ENCODE results near the gene LTA4H.
"Not testable (repeated sequence)": the region's sequence is repeated elsewhere in the genome, so short reads cannot be mapped to it uniquely, and the experiment has no call there.

Gene LTA4H

GRCh38 chr12:95988506-95989275 lies 46.7 kb downstream of the LTA4H start:
- no peak for DNase-seq

DNA sequence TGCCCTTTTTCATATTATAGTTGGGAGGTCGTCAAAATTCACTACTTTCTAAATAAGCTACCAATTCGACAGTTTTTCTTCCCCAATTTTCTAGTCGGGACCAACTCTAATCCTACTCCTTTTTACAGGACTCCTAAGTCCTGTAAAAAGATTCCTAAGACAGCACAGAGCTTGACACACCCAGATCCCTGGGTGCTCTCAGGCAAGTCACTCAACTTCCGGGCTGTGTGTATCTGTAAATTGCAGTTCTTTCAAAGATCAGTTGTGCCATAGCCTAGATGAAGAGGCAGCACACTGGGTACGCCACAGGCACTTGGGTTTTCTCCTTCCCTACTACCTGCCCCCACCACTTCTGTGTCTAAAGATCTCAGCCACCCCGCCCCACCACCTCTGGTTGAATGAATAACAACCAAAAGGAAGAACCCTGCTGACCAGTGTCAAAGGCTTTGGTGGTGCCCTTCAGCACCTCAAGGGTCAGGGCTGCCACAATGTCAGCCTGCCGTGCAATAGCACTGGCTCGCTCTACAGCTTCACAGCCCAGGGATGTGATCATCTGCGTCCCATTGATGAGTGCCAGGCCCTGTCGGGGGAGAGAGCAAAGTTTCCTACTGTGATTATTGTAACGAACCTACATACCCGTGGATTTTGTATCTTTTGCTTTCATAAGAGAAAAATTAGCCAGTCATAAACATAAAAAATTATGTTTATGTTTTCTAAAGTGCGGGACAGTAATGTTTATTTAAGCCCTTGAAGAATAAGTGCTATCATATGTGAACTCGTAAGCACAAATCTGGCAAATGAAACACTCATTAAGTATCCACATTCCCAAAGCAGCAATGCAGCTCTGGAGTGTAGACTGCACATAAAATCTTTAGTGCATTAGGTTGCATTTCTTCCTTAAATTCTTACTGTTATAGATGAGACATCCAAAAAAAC lies 48.5 kb downstream of the LTA4H start:
- DNase-seq = no peak

- no peak for DNase-seq
Observed at GRCh38 chr12:95984682-95985081, 50.7 kb downstream of the LTA4H start.

- DNase-seq = no peak
Observed at GRCh38 chr12:95982602-95983001, 52.8 kb downstream of the LTA4H start.

DNA sequence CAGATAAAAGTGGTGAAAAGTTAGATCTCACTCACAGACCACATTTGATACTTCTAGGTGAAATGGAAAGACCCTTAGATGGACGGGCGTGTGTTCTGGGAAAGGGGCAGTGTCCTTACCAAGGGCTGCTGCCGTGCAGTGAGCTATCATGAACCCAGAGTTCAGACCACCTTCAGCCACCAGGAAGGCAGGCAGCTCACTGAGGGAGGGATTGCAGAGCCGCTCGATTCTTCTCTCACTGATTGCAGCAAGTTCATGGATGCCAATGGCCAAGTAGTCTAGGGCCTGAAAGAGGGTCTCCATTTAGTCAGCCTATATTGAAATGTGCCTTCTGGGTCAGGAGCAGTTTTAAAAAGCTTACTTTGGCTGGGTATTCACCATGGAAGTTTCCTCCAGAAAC lies 55.0 kb downstream of the LTA4H start:
- DNase-seq = no peak

GRCh38 chr12:95978774-95979173 lies 56.6 kb downstream of the LTA4H start:
- DNase-seq = no peak

DNA sequence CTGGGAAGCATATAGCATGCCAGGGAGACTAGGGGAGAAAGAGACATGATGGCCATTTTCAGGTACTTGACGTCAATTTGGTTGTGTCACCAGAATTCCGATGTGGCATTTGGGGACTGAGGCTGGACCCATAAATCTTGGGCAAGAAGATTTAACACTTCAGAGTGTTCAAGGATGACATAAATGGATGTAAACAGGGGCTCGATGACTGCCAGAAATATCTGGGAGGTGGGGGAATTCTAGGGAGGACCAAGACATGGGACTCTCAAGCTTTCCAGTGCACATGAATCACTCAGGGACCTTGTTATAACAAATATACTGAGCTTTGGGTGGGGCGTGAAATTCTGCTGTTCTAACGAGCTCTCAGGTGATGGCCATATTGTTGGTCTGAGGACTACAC lies 57.0 kb downstream of the LTA4H start:
- no peak for DNase-seq

DNA sequence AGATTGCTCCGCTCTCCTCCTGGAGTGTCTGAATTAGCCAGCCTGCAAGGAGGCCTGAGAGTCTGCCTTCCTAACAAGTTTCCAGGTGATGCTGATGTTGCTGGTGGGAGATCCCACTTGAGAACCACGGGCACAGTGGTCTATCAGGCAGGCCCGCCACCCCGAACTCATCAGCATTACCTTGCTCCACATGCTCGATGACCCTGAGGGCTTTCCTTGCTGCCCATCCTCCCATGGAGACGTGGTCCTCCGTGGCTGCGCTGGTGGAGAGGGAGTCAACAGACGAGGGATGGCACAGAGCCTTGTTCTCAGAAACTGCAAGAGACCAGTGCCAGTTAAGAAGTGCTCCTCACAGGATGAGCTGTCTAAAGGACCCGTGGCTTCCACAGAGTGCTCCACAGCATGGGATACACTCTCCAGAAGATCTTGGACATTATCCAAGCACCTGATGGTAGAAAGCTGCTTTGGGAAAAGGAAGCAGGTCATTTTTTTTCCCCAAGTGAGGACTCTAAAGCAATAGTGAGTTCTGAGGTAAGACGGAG lies 57.6 kb downstream of the LTA4H start:
- no peak for DNase-seq

GRCh38 chr12:95976416-95976832 lies 59.0 kb downstream of the LTA4H start:
- DNase-seq = no peak

- no peak for DNase-seq
Observed at GRCh38 chr12:95975491-95975890, 59.9 kb downstream of the LTA4H start.

DNA sequence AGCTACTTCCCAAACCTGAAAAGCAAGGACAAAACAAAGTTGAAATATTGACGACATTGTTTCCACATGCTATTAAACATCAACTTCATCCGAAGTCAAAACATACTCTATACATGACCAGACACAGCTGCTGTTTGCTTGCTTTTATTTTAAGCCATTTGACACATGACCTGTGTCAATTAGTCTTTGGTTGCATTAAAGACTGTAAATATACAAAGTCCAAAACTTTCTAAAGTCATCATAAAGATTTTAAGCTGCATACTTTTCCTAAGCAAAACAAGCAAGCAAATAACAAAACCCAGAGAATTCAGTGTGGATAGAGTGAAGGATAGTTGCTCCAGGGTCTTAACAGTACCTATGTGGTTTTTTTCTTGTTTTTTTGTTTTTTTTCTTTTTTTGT lies 61.0 kb downstream of the LTA4H start:
- DNase-seq = no peak

GRCh38 chr12:95972832-95973456 lies 62.4 kb downstream of the LTA4H start:
- no peak for DNase-seq

- no peak for DNase-seq
Observed at GRCh38 chr12:95970905-95971304, 64.5 kb downstream of the LTA4H start.

GRCh38 chr12:95969116-95969515 lies 66.3 kb downstream of the LTA4H start:
- DNase-seq = not testable (repeated sequence)

DNA sequence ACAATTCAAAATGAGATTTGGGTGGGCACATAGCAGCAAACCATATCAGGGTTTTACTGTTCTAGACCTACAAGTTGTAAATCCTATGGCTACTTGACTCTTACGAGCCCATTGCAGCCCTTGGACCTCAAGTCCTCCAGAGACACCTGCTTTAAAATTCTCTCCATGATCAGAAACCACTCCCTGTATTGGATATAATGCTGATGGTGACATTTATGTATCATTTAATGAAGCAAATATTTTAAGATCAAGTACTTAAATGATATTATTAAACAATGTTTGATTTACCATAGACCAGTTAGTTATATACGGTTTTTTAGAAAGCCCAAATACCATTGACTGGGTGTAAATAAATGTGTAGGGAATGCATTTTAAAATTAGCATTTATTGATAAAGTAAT lies 68.1 kb downstream of the LTA4H start:
- DNase-seq = no peak

GRCh38 chr12:95966287-95966870 lies 69.0 kb downstream of the LTA4H start:
- DNase-seq = no peak

DNA sequence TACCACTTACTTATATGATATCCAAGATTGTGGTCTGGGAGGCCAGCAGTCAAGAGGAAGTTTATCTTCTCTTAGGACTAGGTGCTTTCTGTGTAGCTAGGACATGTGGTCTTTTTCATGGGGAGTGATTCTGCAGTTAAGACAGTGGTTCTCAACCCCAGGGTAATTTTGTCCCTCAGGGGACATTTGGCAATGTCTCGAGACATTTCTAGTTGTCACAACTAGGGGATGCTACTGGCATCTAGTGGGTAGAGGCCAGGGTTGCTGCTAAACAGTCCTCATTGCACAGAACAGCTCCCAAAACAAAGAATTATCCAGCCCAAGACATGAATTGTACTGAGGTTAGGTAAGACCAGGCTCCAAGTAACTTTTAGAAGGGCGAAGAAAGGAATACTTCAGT lies 72.3 kb downstream of the LTA4H start:
- DNase-seq = no peak

- DNase-seq = no peak
Observed at GRCh38 chr12:95962222-95962621, 73.2 kb downstream of the LTA4H start.

DNA sequence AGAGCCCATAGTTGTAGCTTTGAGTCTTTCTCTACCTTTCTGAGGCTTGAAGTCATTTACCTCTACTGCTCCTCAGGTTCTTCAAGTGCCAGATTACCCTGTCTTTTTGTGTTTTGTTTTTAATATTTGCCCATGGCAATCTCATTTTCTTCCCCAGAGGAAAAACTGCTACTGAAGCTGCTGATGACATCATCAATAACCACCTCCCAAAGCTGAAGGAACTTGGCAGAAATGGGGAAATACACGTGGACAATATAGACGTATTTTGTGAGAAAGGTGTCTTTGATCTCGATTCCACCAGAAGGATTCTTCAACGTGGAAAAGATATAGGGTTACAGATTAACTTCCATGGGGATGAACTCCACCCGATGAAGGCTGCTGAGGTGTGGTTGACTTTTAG lies 75.1 kb downstream of the LTA4H start:
- no peak for DNase-seq

DNA sequence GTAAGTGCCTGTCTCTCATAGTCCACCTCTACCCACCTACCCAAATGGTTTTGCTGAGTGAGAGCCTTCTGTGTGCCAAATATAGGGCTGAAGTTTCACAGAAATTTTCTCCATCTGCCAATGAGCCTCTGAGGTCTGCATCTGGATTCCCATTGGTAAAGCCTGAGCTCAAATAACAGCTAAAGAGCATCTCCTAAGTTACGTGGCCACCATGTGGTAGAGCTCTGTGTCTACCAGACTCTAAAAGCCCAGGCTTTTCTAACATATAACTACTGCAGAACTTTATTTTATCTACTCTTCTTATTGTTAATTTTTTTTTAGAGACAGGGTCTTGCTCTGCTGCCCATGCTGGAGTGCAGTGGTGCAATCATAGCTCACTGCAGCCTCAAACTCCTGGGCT lies 76.3 kb downstream of the LTA4H start:
- DNase-seq = no peak

- no peak for DNase-seq
Observed at GRCh38 chr12:95956557-95957145, 78.7 kb downstream of the LTA4H start.

- no peak for DNase-seq
Observed at GRCh38 chr12:95955549-95956159, 79.7 kb downstream of the LTA4H start.
